ENCODE results near the gene SAMD11.
"Not testable (repeated sequence)": the region's sequence is repeated elsewhere in the genome, so short reads cannot be mapped to it uniquely, and the experiment has no call there.

SAMD11 gene

GRCh38 chr1:944341-945325 is 20.9 kb downstream of the SAMD11 start:
- no peak for TF ChIP-seq ZFX (IDR thresholded peaks at IDR 0.05)
- TF ChIP-seq, protein P1, sequence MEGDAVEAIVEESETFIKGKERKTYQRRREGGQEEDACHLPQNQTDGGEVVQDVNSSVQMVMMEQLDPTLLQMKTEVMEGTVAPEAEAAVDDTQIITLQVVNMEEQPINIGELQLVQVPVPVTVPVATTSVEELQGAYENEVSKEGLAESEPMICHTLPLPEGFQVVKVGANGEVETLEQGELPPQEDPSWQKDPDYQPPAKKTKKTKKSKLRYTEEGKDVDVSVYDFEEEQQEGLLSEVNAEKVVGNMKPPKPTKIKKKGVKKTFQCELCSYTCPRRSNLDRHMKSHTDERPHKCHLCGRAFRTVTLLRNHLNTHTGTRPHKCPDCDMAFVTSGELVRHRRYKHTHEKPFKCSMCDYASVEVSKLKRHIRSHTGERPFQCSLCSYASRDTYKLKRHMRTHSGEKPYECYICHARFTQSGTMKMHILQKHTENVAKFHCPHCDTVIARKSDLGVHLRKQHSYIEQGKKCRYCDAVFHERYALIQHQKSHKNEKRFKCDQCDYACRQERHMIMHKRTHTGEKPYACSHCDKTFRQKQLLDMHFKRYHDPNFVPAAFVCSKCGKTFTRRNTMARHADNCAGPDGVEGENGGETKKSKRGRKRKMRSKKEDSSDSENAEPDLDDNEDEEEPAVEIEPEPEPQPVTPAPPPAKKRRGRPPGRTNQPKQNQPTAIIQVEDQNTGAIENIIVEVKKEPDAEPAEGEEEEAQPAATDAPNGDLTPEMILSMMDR (conservative IDR thresholded peaks at IDR 0.05) = no peak
- H3K27ac ChIP-seq = no peak overlapping the region

- H3K27ac ChIP-seq = no peak overlapping the region
- no peak for TF ChIP-seq ZFX (IDR thresholded peaks at IDR 0.05)
- TF ChIP-seq, protein P1 (conservative IDR thresholded peaks at IDR 0.05) = no peak
Observed at GRCh38 chr1:945688-946556, 22.2 kb downstream of the SAMD11 start.

- not testable (repeated sequence) for H3K27ac ChIP-seq
Observed at GRCh38 chr1:946811-947210, 23.1 kb downstream of the SAMD11 start.

GRCh38 chr1:947958-948357 is 24.2 kb downstream of the SAMD11 start:
- no peak for TF ChIP-seq ZFX (IDR thresholded peaks at IDR 0.05)
- TF ChIP-seq, protein P1 (conservative IDR thresholded peaks at IDR 0.05) = no peak
- H3K27ac ChIP-seq = no peak overlapping the region

DNA sequence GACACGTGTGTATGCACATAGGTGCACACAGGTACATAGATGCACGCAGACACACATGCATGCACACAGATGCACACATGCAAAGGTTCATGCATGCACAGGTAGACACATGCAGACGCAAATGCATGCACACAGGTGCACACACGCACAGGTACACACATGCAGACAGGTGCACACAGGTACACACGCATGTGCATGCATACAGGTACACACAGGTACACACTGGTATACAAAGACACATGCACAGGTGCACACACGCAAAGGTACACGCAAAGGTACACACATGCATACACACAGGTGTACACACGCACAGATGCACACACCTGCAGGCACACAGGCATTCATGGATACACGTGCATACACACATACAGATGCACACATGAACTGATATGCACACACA is 26.5 kb downstream of the SAMD11 start:
- no peak for TF ChIP-seq ZFX (IDR thresholded peaks at IDR 0.05)
- TF ChIP-seq, protein P1 (conservative IDR thresholded peaks at IDR 0.05) = no peak
- no peak overlapping the region for H3K27ac ChIP-seq

DNA sequence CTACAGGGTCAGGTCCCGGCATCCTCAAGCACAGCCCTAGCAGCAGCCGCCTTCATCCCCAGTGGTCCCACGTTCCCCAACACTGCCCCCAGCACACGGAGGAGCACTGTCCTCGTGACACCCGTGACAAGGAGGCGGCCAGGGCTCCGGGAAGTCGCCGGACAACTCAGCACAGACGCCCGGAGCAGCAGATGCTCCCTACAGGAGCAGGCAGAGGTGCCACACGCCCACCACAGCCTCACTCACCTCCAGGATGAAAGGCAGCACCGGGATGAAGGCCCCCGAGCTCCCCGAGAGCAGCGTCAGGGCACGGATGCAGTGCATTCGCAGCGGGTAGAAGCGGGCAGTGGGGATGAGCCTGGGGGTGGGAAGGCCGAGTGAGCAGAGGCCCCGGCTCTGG is 27.2 kb downstream of the SAMD11 start:
- H3K27ac ChIP-seq = no peak overlapping the region
- TF ChIP-seq ZFX (IDR thresholded peaks at IDR 0.05) = no peak
- TF ChIP-seq, protein P1 (conservative IDR thresholded peaks at IDR 0.05) = no peak

DNA sequence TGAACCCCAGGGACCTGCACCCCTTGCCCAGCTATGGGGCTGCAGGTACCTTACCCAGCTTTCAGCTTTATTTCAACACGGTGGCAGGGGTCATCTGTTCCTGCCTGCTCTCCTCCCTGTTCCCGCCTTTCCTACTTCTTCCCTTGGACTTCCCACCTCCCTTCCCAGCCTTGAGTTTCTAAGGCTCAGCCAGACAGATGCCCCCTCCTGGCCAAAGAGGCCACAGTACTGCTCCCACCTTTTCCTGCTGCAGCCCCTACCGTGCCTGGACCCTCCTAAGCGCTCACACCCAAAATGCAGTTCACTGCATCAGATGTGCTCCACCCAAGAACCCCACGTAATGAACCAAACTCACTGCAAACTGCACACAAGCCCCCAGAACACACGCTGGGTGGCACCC is 27.6 kb downstream of the SAMD11 start:
- H3K27ac ChIP-seq = no peak overlapping the region
- TF ChIP-seq, protein P1 (conservative IDR thresholded peaks at IDR 0.05) = no peak; the same call in 1 of the 2 replicates
- no peak for TF ChIP-seq ZFX (IDR thresholded peaks at IDR 0.05)

All from C4-2B (cell line).